ENCODE data around the gene EMC10.

GRCh38 chr19:50467566-50467965 lies 8.7 kb upstream of the EMC10 start:
- TF ChIP-seq CTCF (IDR thresholded peaks at IDR 0.05) = no peak
- no peak for TF ChIP-seq EP300 (IDR thresholded peaks at IDR 0.05)
